Breast epithelium (tissue), 4 donors: Measurements from ENCODE around the gene NETO2. TPM values are rescaled to one million over a fixed set of nuclear protein-coding genes. Genes with fewer than 3 reads are reported as not detected.

Source experiments
- DNase-seq, 2 donors: peaks; one replicate each; pipeline ENCODE4 v3.0.0-alpha.2; 2019; ENCODE audit warnings: low spot score in 2 of 2
- H3K27ac ChIP-seq, 2 donors: fragments of 200-600 bp; sonication (generic) in 1 of 2; one replicate each; pipeline ENCODE4 v1.5.1; 2016 to 2019; ENCODE audit warnings: mild to moderate bottlenecking in 1 of 2
- H3K27me3 ChIP-seq, 2 donors: fragments of 200-600 bp; sonication (generic) in 1 of 2; one replicate each; pipeline versions ENCODE4 v1.5.1 to v1.6.0; 2017 to 2019; ENCODE audit warnings: control low read depth in 1 of 2, mild to moderate bottlenecking in 1 of 2
- H3K36me3 ChIP-seq: fragments of 200-600 bp; one replicate; pipeline ENCODE4 v1.5.1; 2019
- H3K4me1 ChIP-seq, 2 donors: fragments of 200-600 bp; sonication (generic); one replicate each; pipeline ENCODE4 v1.5.1; 2016 to 2019; ENCODE audit warnings: control low read depth in 1 of 2
- H3K4me3 ChIP-seq, 3 donors: fragments of 200-600 bp; sonication (generic); 1 replicate in 2 of 3; 2 replicates in 1 of 3; pipeline ENCODE4 v1.5.1; 2016 to 2019; ENCODE audit warnings: mild to moderate bottlenecking in 3 of 3, moderate library complexity in 2 of 3
- H3K9me3 ChIP-seq, 2 donors: fragments of 200-600 bp; sonication (generic) in 1 of 2; one replicate each; pipeline ENCODE4 v1.5.1; 2016 to 2019; ENCODE audit warnings: control low read depth in 1 of 2
- CTCF ChIP-seq, 3 donors: fragments of 450-650 bp; IDR thresholded peaks; one replicate each; pipeline ENCODE4 v1.5.1; 2016 to 2017; ENCODE audit warnings: antibody characterized with exemption in 3 of 3, mild to moderate bottlenecking in 3 of 3, moderate library complexity in 3 of 3
- POLR2A ChIP-seq: fragments of 450-650 bp; IDR thresholded peaks from one replicate; pipeline ENCODE4 v1.6.1; 2016; ENCODE audit warnings: antibody characterized with exemption, mild to moderate bottlenecking, moderate library complexity
- POLR2AphosphoS5 ChIP-seq, 3 donors: sonication (generic); formaldehyde crosslinking; IDR thresholded peaks; one replicate each; pipeline ENCODE4 v1.6.1; 2017; ENCODE audit warnings: antibody characterized with exemption in 3 of 3
- intact Hi-C: fragments of 100-400 bp; cut with DNase I; formaldehyde crosslinking; loops from one replicate; pipeline ENCODE4 v1.15.1; 2023; ENCODE audit warnings: low total_unique reads
- total RNA-seq, 3 donors: library from RNA; depleted of rRNA; stranded (reverse); fragments of >200 nt; gene quantifications; one replicate each; pipeline ENCODE4 v1.1.0, GENCODE V29; 2016

The NETO2 gene
- total RNA-seq, 3 donors from 2014 or later, result 1.4 to 16.7 (median 5.9) TPM

GRCh38 chr16:47081115-47081514 lies 62.6 kb downstream of the NETO2 start:
- H3K4me3 ChIP-seq, result no peak overlapping the region
- no peak for TF ChIP-seq CTCF (IDR thresholded peaks at IDR 0.05)
- H3K36me3 ChIP-seq, result no peaks in the 10 kb centered on the region
- H3K27ac ChIP-seq, result no peak overlapping the region
- intact Hi-C loops, result no loop called here
- H3K27me3 ChIP-seq, result no peaks in the 10 kb centered on the region
- H3K4me1 ChIP-seq, result no peaks in the 10 kb centered on the region
- H3K9me3 ChIP-seq, result no peaks in the 10 kb centered on the region
- DNase-seq, result no peak

- Histone ChIP-seq H3K4me3 (no peak overlapping the region), H3K36me3 (no peaks in the 10 kb centered on the region), H3K27ac (no peak overlapping the region), H3K9me3 (no peaks in the 10 kb centered on the region), H3K27me3 (no peaks in the 10 kb centered on the region), H3K4me1 (no peaks in the 10 kb centered on the region)
- TF ChIP-seq POLR2A, result no peak
- no peak for TF ChIP-seq POLR2AphosphoS5 (IDR thresholded peaks at IDR 0.05)
- TF ChIP-seq CTCF (IDR thresholded peaks at IDR 0.05), result no peak
- intact Hi-C loops, result no loop called here
- no peak for DNase-seq
These were observed 63.9 kb downstream of the NETO2 start for GRCh38 chr16:47079860-47080259.

- Histone ChIP-seq H3K4me3 (no peak overlapping the region), H3K4me1 (no peaks in the 10 kb centered on the region), H3K36me3 (no peaks in the 10 kb centered on the region), H3K27ac (no peak overlapping the region), H3K27me3 (no peaks in the 10 kb centered on the region), H3K9me3 (no peaks in the 10 kb centered on the region)
- DNase-seq, result no peak
- TF ChIP-seq POLR2AphosphoS5 (IDR thresholded peaks at IDR 0.05), result no peak
- no peak for TF ChIP-seq CTCF (IDR thresholded peaks at IDR 0.05)
- TF ChIP-seq POLR2A, result no peak
- intact Hi-C loops, result no loop called here
These were observed 70.3 kb downstream of the NETO2 start for GRCh38 chr16:47073223-47074155.

- H3K36me3 ChIP-seq, result no peaks in the 10 kb centered on the region
- intact Hi-C loops, result no loop called here
- no peaks in the 10 kb centered on the region for H3K27me3 ChIP-seq
- DNase-seq, result no peak
- H3K27ac ChIP-seq, result no peak overlapping the region
- H3K9me3 ChIP-seq, result no peaks in the 10 kb centered on the region
- no peaks in the 10 kb centered on the region for H3K4me1 ChIP-seq
- TF ChIP-seq POLR2AphosphoS5 (IDR thresholded peaks at IDR 0.05) (no peak), CTCF (IDR thresholded peaks at IDR 0.05) (no peak), POLR2A (no peak)
- H3K4me3 ChIP-seq, result no peak overlapping the region
These were observed 71.6 kb downstream of the NETO2 start for GRCh38 chr16:47072158-47072557.

GRCh38 chr16:47069841-47070584 lies 73.7 kb downstream of the NETO2 start:
- H3K4me3 ChIP-seq, result no peak overlapping the region
- no peaks in the 10 kb centered on the region for H3K4me1 ChIP-seq
- H3K27ac ChIP-seq, result no peak overlapping the region
- H3K9me3 ChIP-seq, result no peaks in the 10 kb centered on the region
- TF ChIP-seq POLR2A, result no peak
- TF ChIP-seq POLR2AphosphoS5 (IDR thresholded peaks at IDR 0.05), result no peak
- no peak for TF ChIP-seq CTCF (IDR thresholded peaks at IDR 0.05)
- DNase-seq, result no peak
- intact Hi-C loops, result no loop called here
- no peaks in the 10 kb centered on the region for H3K27me3 ChIP-seq
- H3K36me3 ChIP-seq, result no peaks in the 10 kb centered on the region
